RWPE1 (cell line): ENCODE data around the gene TMOD4.

Experiments
- CTCF ChIA-PET: fragments of 350-600 bp; sonication (Branson Sonifier 250); formaldehyde crosslinking; extraction: SDS; loops from one replicate; lab custom pipeline; 2021; lab: Yijun Ruan, JAX
- POLR2A ChIA-PET: fragments of 400-600 bp; formaldehyde crosslinking; extraction: SDS; loops from one replicate; lab custom pipeline; 2020; ENCODE audit warnings: antibody characterized with exemption; ENCODE audit not compliant: low non-redundant PET; lab: Yijun Ruan, JAX
- DNase-seq: peaks from one replicate; pipeline ENCODE4 v3.0.0; 2012; ENCODE audit warnings: low spot score
- H3K27ac ChIP-seq: fragments of 450-650 bp; 2 replicates; pipeline ENCODE4 v1.5.1; 2017
- CTCF ChIP-seq: fragments of 450-650 bp; conservative IDR thresholded peaks from 2 replicates; pipeline ENCODE4 v1.5.1; 2017; ENCODE audit warnings: low read depth, mild to moderate bottlenecking

Gene TMOD4

GRCh38 chr1:151131701-151132334, 44.0 kb downstream of the TMOD4 start:
- H3K27ac ChIP-seq, result peak overlapping the region; percentile 23; the same call in 1 of the 2 replicates
- TF ChIP-seq CTCF, result no peak
- POLR2A ChIA-PET, result no interaction called here
- CTCF ChIA-PET, result interaction anchor here (0.6 to 0.7 kb wide), 3 partner anchors 10 to 335 kb away, joined by 3 to 4 read pairs (median 3); no protein-coding TSS in a partner anchor
- DNase-seq, result no peak

GRCh38 chr1:151130987-151131586, 44.7 kb downstream of the TMOD4 start:
- DNase-seq, result peak; percentile 71
- TF ChIP-seq CTCF, result no peak
- CTCF ChIA-PET, result interaction anchor here (0.6 to 0.7 kb wide), 2 partner anchors 11 to 121 kb away, joined by 3 to 4 read pairs; no protein-coding TSS in a partner anchor
- POLR2A ChIA-PET, result no interaction called here
- peak overlapping the region; percentile 23 for H3K27ac ChIP-seq

DNA sequence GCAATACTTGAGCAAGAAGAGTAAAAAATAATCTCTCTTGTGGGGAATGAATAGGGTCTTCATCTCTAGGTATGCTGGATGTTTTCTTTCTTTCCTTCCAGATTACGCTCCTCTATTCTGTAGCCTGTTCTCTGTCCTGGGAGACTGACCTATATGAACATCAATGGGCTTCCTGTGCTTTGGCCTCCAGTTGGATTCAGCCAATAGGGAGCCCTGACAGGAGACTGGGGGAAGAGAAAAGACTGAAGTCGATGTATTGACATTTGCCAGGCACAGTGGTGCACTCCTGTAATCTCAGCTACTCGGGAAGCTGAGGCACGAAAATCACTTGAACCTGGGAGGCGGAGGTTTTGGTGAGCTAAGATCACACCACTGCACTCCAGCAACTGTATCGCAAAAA, 47.0 kb downstream of the TMOD4 start:
- H3K27ac ChIP-seq, result no peak overlapping the region
- no peak for DNase-seq
- ChIA-PET POLR2A (no interaction called here), CTCF (no interaction called here)
- TF ChIP-seq CTCF, result no peak

DNA sequence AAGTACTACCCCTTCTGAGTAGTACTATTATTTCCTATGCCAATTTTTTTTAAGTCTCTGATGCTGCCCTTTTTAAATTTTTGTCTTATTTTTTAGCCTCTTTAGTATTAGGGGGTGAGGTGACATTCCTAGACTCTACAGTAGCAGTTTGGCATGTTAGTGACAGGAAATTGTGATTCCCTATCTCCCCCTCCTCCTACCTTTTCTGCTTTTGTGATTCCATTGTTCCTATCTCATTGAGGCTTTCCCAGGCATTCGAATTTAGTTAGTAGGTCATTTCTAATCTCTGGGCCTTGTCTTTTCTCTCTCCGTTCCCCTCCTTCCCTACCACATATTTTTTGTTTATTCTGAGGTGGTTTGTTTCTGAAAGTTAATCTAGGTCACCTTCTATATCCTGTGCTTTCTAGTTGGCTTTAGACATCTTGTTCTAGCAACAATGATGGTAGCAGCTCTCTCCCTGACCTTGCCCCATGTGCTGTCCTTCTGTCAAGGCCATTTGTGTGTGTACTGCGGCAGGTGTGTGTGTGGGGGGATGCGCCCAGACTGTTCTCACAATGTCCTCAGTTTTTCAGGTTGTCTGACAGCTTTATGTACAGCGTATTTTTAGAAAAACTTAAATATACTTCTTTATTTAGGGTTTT, 50.9 kb downstream of the TMOD4 start:
- H3K27ac ChIP-seq, result no peak overlapping the region
- no peak for TF ChIP-seq CTCF
- ChIA-PET CTCF (interaction anchor here (0.6 kb wide), 1 partner anchor 89 kb away, joined by 6 read pairs; the partner anchor contains the start of gene BNIPL), POLR2A (no interaction called here)
- no peak for DNase-seq
